Stimulated activated CD4-positive, alpha-beta T cell treated with anti-CD3 and anti-CD28 coated beads, Interleukin-1b, Interleukin-23, amount 100 ng/mL, for 4 hours (primary cell): ENCODE data around the gene COA6.

Source experiments
- DNase-seq, 2 donors: peaks; one replicate each; pipeline ENCODE4 v3.0.0-alpha.2; 2020; ENCODE audit warnings: low read depth in 2 of 2

Gene COA6

DNA sequence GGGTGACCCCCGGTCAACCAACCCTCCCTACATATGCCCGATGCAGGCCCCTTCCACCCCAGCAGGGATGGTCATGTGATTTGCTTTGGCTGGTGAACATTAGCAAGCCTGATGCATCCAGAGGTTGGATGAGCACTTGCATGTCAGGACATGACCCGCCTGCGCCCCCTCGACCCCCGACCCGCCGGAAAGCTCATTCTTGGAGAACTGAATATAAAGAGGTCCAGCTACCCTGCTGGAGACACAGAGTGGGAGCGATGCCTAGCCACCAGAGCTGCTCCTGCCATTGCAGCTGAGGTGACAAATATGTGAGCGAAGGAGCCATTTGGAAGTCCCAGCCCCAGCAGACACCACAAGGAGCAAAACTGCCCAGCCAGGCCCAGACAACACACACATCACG is 39.6 kb downstream of the COA6 start:
- no peak for DNase-seq

DNA sequence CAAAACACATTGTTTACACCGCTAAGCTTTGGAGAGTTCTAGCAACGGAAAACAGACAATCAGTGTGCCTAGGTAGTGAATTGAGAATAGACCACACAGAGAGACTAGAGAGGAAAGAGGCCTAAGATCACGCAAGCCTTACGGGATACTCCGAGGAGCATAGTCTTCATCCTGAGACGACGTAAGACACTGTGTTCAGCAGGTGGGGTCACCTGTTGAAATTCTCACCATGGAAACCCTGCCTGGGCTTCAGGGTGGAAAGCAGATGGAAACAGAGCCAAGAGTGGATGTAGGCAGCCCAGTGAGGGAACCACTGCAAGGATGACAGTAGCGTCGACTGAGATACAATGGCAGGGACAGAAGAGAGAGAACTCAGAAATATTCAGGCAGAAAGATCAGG is 40.2 kb downstream of the COA6 start:
- no peak for DNase-seq

DNA sequence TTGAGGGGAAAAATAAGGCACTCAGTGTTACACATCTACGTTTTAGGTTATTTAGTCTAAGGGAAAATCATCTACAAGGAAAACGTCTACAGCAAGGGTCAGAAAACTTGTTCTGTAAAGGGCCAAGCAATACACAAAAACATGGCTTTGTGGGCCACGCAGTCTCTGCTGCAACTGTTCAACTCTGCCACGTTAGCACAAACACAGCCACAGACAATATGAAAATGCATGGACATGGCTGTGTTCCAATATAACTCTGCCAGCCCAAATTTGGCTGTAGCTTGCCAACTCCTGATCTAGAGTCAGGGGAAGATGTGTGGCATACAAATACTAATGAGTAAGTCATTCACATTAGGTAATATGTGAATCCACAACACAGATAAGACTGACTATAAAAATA is 40.7 kb downstream of the COA6 start:
- DNase-seq, result no peak

DNA sequence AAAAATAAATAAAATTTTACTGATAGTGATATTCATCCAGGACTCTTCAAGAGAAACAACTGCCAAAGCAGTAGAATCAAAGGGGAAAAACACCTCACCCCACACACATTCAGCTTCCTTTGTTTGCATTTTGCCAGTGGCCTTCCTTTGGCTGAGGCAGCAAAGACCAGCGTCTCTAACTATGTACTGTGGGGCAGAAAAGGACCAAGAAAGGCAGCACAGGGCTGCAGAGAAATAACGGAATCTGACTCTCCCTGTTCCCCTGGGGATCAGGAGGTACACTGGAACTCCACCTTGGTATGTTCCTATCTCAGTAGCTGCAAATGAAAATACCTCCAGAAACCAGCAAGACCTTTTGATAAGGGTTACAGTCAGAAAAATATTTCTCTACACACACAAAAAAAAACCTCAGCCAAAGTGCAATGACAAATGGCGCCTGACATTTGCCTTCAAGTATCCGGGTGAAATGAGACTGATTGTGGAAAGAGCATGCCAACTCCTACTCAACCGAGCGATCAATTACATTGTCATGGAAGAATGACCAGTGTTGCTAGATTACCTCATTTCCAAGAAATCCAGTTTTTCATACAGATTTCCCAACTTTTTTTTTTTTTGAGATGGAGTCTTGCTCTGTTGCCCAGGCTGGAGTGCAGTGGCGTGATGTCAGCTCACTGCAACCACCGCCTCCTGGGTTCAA is 54.8 kb downstream of the COA6 start:
- no peak for DNase-seq

DNA sequence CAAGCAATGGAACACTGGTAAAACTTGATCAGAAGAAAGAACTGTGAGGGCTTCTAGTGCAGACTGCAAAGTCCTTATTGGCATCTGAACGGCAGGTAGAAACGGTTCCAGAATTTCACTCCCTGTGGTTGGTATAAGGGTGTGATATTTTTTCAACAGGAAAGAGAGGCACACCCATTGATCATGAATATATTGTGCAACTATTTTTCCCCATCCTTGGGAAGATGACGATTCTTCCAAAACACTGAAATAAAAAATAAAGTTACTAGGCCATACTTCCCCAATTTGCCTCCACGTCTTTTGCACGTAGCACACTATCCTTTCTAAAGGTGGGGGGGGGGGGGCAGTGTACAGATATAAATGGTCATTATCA is 56.2 kb downstream of the COA6 start:
- DNase-seq, result no peak

DNA sequence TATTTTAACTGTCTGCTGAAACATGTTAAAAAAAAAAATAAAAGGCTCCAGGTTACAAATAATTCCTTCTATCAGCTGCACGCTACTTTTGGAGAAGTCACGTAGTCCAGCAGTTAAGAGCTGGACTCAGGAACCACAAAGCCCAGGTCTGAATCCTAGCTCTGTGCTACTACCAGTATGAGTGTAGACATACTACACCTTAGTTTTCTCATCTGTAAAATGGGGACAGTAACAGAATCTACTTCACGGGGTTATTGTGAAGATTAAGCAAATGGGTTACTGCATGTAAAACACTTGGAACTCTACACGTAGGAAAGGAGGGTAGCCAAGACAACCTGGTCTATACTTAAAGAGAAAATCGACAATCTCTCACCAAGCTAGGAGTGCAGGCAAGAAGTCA is 57.4 kb downstream of the COA6 start:
- no peak for DNase-seq

DNA sequence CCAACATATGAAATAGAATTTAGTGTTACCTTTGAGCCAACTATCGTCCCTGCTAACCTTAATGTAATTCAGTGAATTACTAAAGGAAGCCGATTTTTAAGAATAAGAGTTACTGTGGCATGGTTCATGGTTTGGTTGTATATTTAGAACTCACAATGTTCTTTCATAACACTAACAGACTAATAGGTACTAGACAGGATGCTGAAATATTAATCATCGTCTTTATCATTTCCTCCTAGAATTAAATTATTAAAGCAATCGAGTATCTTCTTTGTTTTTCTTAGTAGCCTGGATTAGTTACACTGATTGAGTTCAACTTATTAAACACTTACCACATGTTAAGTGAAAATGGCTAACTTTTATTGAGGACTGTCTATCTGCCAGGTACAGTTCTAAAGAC is 58.0 kb downstream of the COA6 start:
- no peak for DNase-seq

DNA sequence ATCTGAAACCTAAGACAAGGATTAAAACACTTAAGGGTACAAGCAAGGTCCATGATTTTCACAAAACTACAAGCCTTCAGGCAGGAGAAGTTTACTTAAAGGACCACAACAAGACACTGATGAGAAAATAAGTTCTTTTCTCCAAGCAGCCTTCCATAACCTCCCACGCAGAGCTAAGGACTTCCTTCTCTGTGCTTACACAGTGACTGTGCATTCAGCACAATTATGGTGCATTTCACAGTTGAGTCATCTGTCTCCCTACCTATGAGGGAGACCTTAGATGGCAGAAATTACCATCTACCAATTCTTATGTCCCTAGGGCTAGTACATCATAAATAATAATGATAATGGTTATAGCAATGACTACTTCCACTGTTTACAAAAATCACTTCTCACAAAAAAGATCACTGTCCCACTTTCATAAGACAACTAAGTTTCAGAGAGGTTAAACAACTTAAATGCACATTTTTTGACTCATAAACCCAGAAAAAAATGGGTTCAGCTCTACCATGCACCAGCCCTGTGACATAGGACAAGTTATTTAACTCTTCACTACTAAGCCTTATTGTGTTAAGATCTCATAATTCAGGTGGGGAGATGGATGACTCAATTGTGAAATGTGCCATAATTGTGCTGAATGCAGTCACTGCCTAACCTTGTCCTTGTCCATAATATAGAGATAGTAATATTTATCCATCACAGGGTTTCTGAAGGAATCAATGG is 60.5 kb downstream of the COA6 start:
- DNase-seq, result no peak
